Keratinocyte (primary cell): ENCODE data around the gene ECE1. TPM values are rescaled to one million over a fixed set of nuclear protein-coding genes. Genes with fewer than 3 reads are reported as not detected.

ENCODE experiments used
- DNase-seq: peaks from one replicate; pipeline ENCODE4 v3.0.0-alpha.2; 2011; ENCODE audit warnings: low read depth, missing footprints, low spot score
- FAIRE-seq: peaks from 2 replicates; lab custom pipeline; 2011; peaks lifted over from hg19 to GRCh38; lab: Jason Lieb, UNC
- H2AFZ ChIP-seq: 2 replicates; pipeline ENCODE4 v1.6.0; 2012; ENCODE audit warnings: low read length, control low read depth, inconsistent platforms; ENCODE audit not compliant: control insufficient read depth
- H3K27ac ChIP-seq: 2 replicates; pipeline ENCODE4 v1.5.1; 2011; ENCODE audit warnings: low read length; ENCODE audit not compliant: control insufficient read depth, insufficient read depth
- H3K27me3 ChIP-seq: 3 replicates; pipeline ENCODE4 v1.6.0; 2011; ENCODE audit warnings: low read length; ENCODE audit not compliant: control insufficient read depth, insufficient read depth; ENCODE audit errors: extremely low read depth
- H3K36me3 ChIP-seq, 2 experiments: 2 replicates in 1 of 2; 3 replicates in 1 of 2; pipeline ENCODE4 v1.5.1; 2011; ENCODE audit warnings: low read length in 2 of 2, mild to moderate bottlenecking in 1 of 2; ENCODE audit not compliant: control insufficient read depth in 2 of 2, insufficient read depth in 2 of 2; ENCODE audit errors: extremely low read depth in 1 of 2
- H3K4me1 ChIP-seq: 3 replicates; pipeline ENCODE4 v1.5.1; 2011; ENCODE audit warnings: low read length; ENCODE audit not compliant: control insufficient read depth, insufficient read depth; ENCODE audit errors: extremely low read depth
- H3K4me2 ChIP-seq: 3 replicates; pipeline ENCODE4 v1.6.0; 2011; ENCODE audit warnings: low read depth, low read length; ENCODE audit not compliant: control insufficient read depth, insufficient read depth; ENCODE audit errors: extremely low read depth
- H3K4me3 ChIP-seq, 3 experiments: fragments of 200-600 bp in 1 of 3; sonication (generic) in 1 of 3; 2 replicates in 2 of 3; 3 replicates in 1 of 3; pipeline ENCODE4 v1.5.1; 2011 to 2016; ENCODE audit warnings: low read length in 3 of 3, mild to moderate bottlenecking in 3 of 3, control low read depth in 2 of 3, inconsistent platforms in 1 of 3, low read depth in 1 of 3, mixed read lengths in 1 of 3, mixed run types in 1 of 3, moderate library complexity in 1 of 3; ENCODE audit not compliant: control insufficient read depth in 2 of 3, insufficient read depth in 2 of 3; ENCODE audit errors: extremely low read depth in 1 of 3
- H3K79me2 ChIP-seq: 2 replicates; pipeline ENCODE4 v1.6.0; 2012; ENCODE audit warnings: low read length; ENCODE audit not compliant: control insufficient read depth, insufficient read depth
- H3K9ac ChIP-seq: 3 replicates; pipeline ENCODE4 v1.6.0; 2011; ENCODE audit warnings: low read length; ENCODE audit not compliant: control insufficient read depth, insufficient read depth; ENCODE audit errors: extremely low read depth
- H3K9me1 ChIP-seq: 3 replicates; pipeline ENCODE4 v1.6.0; 2011; ENCODE audit warnings: low read length; ENCODE audit not compliant: control insufficient read depth, insufficient read depth; ENCODE audit errors: extremely low read depth
- H3K9me3 ChIP-seq: 2 replicates; pipeline ENCODE4 v1.5.1; 2012; ENCODE audit warnings: low read depth, low read length; ENCODE audit not compliant: control insufficient read depth
- H4K20me1 ChIP-seq: 3 replicates; pipeline ENCODE4 v1.6.0; 2011; ENCODE audit warnings: low read length; ENCODE audit not compliant: control insufficient read depth, insufficient read depth; ENCODE audit errors: extremely low read depth
- EZH2 ChIP-seq: IDR thresholded peaks from one replicate; pipeline ENCODE4 v1.6.1; 2012; ENCODE audit warnings: inconsistent platforms, mild to moderate bottlenecking, low read length, moderate library complexity
- dilution Hi-C: fragments of 300-500 bp; cut with MboI; formaldehyde crosslinking; loops from one replicate; pipeline ENCODE4 v1.7.0; 2020; ENCODE audit warnings: low sequenced_read_pairs; ENCODE audit not compliant: extremely low pct_ligation_motif_present
- polyA plus RNA-seq, 5 experiments: library from polyadenylated mRNA; depleted of rRNA in 3 of 5; stranded (reverse) in 3 of 5; stranded (forward) in 1 of 5; unstranded in 1 of 5; fragments of >200 nt; gene quantifications; 1 replicate in 1 of 5; 2 replicates in 3 of 5; 3 replicates in 1 of 5; pipeline versions ENCODE4 v1.2.1 to v1.2.3, GENCODE V29; 2011 to 2012; ENCODE audit warnings: missing spikeins in 2 of 5, low read depth in 1 of 5, low replicate concordance in 1 of 5
- TF ChIP-seq, protein P1 (sequence below), 3 experiments: IDR thresholded peaks in 1 of 3; conservative IDR thresholded peaks in 1 of 3; optimal IDR thresholded peaks in 1 of 3; 2 replicates in 2 of 3; 3 replicates in 1 of 3; pipeline versions ENCODE3 to v1.5.1; 2011; ENCODE audit warnings: low read length in 3 of 3, mild to moderate bottlenecking in 3 of 3, moderate library complexity in 2 of 3, control low read depth in 1 of 3, inconsistent platforms in 1 of 3; ENCODE audit not compliant: insufficient read depth in 2 of 3; ENCODE audit errors: extremely low read depth in 1 of 3

Gene ECE1
- polyA plus RNA-seq, 1 donor (not counting 4 experiments of a cell fraction or from before 2014, with no cell fraction given), result 59.1 TPM

DNA sequence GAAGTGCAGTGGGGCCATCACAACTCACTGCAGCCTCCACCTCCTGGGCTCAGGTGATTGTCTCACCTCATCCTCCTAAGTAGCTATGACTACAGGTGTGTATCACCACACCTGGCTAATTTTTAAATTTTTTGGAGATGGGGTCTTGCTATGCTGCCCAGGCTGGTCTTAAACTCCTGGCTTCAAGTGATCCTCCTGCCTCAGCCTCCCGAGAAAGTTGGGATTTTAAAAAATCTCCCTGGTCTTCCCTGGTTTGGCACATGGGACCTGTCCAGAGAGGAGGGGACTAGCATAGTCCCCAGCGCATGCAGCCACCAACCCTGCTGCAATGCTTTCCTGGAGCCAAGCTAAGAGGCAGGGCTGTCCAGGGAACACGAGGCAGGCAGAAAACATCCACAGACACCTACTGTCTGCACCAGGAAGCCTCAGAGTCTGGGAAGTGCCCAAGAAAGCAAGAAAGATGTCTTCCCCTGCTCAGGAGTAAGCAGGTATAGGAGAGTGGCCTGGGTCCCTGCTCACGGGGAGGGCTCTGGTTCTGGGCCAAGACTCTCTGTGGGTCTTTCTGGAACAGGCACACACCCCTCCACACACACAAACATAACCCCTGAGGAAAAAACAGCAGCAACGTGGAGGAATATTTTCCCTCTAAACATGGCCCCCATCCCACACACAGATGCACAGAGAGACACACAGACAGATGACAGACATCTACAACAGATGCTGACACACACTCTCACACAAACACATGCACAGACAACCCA lies 30.8 kb downstream of the ECE1 start:
- TF ChIP-seq, protein P1, sequence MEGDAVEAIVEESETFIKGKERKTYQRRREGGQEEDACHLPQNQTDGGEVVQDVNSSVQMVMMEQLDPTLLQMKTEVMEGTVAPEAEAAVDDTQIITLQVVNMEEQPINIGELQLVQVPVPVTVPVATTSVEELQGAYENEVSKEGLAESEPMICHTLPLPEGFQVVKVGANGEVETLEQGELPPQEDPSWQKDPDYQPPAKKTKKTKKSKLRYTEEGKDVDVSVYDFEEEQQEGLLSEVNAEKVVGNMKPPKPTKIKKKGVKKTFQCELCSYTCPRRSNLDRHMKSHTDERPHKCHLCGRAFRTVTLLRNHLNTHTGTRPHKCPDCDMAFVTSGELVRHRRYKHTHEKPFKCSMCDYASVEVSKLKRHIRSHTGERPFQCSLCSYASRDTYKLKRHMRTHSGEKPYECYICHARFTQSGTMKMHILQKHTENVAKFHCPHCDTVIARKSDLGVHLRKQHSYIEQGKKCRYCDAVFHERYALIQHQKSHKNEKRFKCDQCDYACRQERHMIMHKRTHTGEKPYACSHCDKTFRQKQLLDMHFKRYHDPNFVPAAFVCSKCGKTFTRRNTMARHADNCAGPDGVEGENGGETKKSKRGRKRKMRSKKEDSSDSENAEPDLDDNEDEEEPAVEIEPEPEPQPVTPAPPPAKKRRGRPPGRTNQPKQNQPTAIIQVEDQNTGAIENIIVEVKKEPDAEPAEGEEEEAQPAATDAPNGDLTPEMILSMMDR (optimal IDR thresholded peaks at IDR 0.05 in 1 of 3, IDR thresholded peaks at IDR 0.05 in 1 of 3, conservative IDR thresholded peaks at IDR 0.05 in 1 of 3; ENCODE audit: extremely low read depth in 1 of 3, insufficient read depth in 2 of 3, low read length in 3 of 3), result no peak
- no peak for TF ChIP-seq EZH2
- Histone ChIP-seq H2AFZ (no peak overlapping the region), H3K4me1 (peaks cover 40% of the 10 kb centered on the region), H3K27ac (no peak overlapping the region), H3K27me3 (no peaks in the 10 kb centered on the region), H4K20me1 (no peaks in the 10 kb centered on the region), H3K9ac (no peak overlapping the region), H3K9me3 (no peaks in the 10 kb centered on the region), H3K4me3 (no peak overlapping the region), H3K79me2 (no peaks in the 10 kb centered on the region), H3K4me2 (no peak overlapping the region), H3K36me3 (peaks cover 6 to 9% of the 10 kb centered on the region in 2 experiments), H3K9me1 (no peaks in the 10 kb centered on the region)
- dilution Hi-C loops, result no loop called here
- DNase-seq, result no peak
- FAIRE-seq, result no peak

DNA sequence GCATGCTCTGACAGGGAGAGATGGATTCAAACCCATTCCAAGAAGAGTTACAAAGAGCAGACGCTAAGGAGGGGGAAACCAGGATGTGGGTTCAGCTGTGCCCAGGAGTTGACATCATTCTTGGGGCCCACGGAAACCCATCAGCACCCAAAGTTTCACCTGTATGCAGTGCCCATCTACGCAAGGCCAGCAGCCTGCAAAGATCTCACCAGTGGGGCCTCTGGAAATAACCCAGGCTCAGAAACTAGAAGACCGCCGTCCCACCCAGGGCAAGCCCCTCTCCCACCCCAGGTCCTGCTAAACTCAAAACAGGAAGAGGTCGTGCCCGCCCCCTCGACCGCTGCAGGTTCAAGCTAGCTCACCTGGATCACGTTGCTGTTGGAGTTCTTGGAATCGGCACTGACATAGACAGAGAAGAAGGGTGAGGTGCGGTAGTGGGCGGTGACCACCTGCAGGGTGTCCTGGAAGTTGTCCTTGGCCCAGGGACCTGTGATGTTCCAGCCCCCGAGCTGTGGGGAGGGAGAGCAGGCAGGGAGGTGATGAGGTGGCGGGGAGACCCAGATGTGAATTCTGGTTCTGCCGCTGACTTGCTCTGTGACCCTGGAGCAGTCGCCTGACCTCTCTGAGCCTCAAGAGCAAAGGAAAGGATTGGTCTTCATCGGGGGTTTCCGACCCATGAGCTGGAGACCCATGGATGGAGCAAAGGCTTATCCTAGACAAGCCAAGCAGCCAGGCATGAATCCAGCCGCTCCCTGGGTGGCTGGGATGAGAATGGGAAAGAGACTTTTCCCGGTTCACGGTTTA lies 31.7 kb downstream of the ECE1 start:
- H3K4me3 ChIP-seq, result no peak overlapping the region
- TF ChIP-seq, protein P1 (optimal IDR thresholded peaks at IDR 0.05 in 1 of 3, IDR thresholded peaks at IDR 0.05 in 1 of 3, conservative IDR thresholded peaks at IDR 0.05 in 1 of 3; ENCODE audit: extremely low read depth in 1 of 3, insufficient read depth in 2 of 3, low read length in 3 of 3), result no peak
- no peak for TF ChIP-seq EZH2
- H4K20me1 ChIP-seq, result no peaks in the 10 kb centered on the region
- no peaks in the 10 kb centered on the region for H3K79me2 ChIP-seq
- no peak overlapping the region for H3K4me2 ChIP-seq
- no peaks in the 10 kb centered on the region for H3K27me3 ChIP-seq
- no peak for FAIRE-seq
- peaks cover 6 to 9% of the 10 kb centered on the region in 2 experiments for H3K36me3 ChIP-seq
- no peak for DNase-seq
- dilution Hi-C loops, result no loop called here
- no peak overlapping the region for H3K27ac ChIP-seq
- peaks cover 40% of the 10 kb centered on the region for H3K4me1 ChIP-seq
- no peaks in the 10 kb centered on the region for H3K9me1 ChIP-seq
- H2AFZ ChIP-seq, result no peak overlapping the region
- no peak overlapping the region for H3K9ac ChIP-seq
- H3K9me3 ChIP-seq, result no peaks in the 10 kb centered on the region
